ENCODE data around the gene CDS2.
A peak's percentile ranks its signal among the peaks of the same experiment; 100 is the strongest.

The CDS2 gene

GRCh38 chr20:5146871-5147592 is 20.2 kb downstream of the CDS2 start:
- intact Hi-C loops (cut with DNase I): no loop called here
- DNase-seq: no peak

DNA sequence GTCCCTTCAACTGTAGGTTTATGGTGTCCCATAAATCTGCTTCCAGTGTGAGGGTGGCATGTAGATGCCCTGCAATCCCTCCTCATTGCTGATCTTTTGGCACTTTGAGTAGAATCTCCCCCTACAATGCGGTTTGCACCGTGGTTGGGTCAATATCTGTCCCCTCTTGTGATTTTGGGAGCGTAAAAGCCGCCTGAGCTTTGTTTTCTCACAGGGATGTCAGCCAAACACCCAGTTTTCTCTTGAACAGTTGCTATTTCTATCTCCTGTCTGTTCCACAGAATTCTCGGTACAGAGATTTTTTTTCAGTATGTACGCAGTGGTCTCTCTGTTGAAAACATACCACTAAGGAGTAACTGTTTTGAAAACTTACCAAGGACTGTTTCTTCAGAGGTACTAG is 21.8 kb downstream of the CDS2 start:
- intact Hi-C loops (cut with DNase I): no loop called here
- DNase-seq: no peak

GRCh38 chr20:5149892-5150225 is 23.1 kb downstream of the CDS2 start:
- DNase-seq: no peak
- intact Hi-C loops (cut with DNase I): no loop called here

DNA sequence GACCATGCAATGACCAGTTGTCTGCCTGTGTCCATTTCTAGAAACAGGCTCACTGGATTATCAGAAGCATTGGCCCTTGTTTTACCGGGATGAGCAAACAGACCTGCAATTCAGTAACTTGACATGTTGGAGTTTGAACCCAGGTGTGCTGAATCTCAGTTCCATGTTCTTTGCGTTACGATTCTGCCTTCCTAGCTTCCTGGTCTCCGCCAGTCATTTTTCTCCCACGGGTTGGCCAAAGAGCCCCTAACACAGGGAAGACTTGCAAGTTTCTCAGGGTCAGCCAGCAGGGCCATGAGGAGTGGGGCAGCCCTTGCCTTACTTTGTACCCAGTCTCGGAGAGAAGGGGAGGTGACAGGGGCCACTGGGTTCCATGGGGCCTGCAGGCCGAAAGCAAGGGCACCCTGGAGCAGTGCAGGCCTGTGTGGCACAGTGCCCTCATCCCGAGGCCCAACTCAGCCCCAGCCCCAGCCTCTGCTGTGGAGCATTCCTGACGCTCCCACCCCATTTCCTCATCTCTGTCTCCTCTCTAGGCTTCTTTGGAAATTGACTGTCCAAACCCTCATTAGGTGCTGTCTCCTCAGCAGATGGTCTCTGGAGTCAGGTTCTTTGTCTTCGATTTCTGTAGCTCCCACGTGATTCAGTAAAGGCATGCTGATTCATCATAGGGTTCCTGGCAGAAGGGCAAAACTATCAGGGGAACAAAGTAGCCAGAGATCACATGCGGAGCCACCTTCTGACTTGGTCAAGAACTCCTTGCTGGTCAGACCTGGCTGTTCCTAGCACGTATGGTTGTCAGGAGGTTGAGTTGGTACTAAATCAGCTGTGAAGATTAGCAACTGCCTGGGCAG is 23.6 kb downstream of the CDS2 start:
- intact Hi-C loops (cut with DNase I): no loop called here
- DNase-seq: peak in 1 of 42 donors; percentile 55

DNA sequence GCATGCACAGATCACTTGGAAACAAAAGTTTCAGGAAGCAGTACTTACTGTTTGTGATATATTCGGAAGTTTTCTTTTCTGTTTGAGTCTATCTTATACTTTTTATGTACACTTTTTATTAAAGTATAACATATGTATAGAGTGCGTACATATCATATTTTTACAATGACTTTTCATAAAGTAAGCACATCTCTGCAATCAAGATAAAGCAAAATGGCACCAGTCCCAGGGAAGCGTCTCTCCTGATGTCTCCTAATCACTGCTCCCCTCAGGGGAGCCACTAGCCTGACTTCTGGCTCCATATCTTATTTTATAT is 26.3 kb downstream of the CDS2 start:
- intact Hi-C loops (cut with DNase I): no loop called here
- DNase-seq: no peak

DNA sequence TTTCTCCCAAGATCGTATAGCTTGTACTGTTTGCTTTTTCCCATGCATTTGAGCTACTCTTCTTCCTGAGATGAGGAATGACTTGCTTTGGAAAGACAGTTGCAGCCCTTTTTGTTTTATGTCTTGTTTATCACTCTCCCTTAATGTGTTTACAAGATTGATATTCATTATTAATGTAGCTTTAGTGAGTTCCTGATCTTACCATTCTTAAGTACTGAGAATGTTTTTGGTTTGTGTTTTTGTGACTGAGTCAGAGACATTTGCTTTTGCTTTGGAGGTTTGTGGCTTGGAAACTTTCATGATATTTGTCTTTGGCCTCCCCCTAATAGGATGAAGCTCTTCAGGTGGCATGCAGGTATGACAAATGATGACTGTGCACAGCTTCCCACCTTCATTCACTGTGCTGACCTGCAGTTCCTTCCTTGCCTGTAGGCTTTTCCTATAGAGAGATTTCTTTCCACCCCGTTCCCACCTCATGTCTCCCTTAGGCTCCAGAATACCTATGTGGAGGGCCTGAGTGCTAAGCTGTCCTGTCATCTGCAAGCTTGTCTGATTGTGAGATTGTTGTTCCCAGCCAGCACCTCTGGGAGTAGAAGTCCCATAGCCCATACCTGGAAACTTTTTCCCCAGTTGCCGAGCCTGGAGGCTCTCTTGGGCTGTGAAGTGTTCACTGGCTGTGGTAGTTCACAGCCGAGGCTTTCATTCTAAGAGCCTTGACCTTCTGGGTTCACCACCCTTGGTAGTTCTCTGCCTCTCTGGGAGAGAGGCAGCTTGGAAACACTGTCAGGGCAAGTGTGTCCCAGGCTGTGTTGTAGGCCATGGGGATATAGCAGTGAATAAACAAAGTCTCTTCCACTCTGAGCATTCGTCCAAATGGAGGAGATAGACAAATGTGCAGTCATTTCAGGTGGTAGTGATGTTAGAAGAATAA is 27.1 kb downstream of the CDS2 start:
- intact Hi-C loops (cut with DNase I): no loop called here
- DNase-seq: no peak

GRCh38 chr20:5154543-5154925 is 27.7 kb downstream of the CDS2 start:
- intact Hi-C loops (cut with DNase I): no loop called here
- no peak for DNase-seq

- no peak for DNase-seq
- intact Hi-C loops (cut with DNase I): no loop called here
Observed at GRCh38 chr20:5155404-5155803, 28.6 kb downstream of the CDS2 start.

DNA sequence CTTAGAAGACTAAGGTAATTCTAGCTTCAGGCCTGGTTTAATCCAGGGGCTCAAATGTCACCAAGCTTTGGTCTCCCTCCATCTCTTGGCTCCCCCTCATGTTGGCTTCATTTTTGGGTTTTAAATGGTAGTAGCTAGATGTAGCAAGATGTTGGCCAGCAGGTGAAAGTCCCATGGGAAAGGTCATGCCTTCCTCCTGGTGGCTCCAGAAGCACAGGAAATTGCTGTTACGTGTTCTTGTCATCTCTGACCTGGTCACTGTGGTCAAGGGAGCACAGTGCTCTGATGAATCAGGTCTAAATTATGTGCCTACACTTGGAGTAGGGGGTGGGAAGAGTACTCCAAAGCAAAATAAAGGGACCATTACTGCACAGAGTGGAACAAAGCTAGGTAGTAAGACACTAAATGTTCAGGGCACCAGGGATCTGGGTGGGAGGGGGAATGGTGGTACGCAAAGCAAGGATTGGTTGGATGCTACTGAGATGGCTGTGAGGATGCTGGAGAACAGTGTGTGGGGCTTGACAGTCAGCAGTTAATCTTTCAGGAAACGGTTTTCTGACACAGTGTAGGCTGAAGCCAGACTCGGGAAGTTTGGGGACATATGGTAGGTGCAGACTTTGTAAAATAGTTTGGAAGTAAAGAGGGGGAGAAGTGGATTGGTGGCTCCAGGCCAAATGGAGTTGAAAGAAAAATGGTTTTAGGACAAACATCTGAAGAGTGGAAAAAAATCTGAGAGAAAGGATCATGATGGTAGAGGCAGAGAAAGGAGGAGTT is 30.1 kb downstream of the CDS2 start:
- intact Hi-C loops (cut with DNase I): no loop called here
- no peak for DNase-seq

GRCh38 chr20:5159928-5160327 is 33.1 kb downstream of the CDS2 start:
- intact Hi-C loops (cut with DNase I): no loop called here
- no peak for DNase-seq

DNA sequence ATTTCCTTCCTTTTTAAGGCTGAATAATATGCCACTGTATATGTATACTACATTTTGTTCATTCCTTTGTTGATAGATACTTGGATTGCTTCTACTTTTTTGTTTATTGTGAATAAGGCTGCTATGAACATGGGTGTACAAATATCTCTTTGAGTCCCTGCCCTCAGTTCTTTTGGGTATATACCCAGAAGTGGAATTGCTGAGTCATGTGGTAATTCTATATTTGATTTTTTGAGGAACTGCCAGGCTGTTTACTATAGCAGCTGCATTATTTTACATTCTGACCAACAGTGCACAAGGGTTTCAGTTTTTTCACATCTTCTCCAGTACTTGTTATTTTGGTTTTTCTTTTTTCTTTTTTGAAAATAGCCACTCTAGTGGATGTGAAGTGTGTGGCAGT is 34.1 kb downstream of the CDS2 start:
- intact Hi-C loops (cut with DNase I): no loop called here
- no peak for DNase-seq

- no peak for DNase-seq
- intact Hi-C loops (cut with DNase I): no loop called here
Observed at GRCh38 chr20:5161536-5162164, 34.8 kb downstream of the CDS2 start.

DNA sequence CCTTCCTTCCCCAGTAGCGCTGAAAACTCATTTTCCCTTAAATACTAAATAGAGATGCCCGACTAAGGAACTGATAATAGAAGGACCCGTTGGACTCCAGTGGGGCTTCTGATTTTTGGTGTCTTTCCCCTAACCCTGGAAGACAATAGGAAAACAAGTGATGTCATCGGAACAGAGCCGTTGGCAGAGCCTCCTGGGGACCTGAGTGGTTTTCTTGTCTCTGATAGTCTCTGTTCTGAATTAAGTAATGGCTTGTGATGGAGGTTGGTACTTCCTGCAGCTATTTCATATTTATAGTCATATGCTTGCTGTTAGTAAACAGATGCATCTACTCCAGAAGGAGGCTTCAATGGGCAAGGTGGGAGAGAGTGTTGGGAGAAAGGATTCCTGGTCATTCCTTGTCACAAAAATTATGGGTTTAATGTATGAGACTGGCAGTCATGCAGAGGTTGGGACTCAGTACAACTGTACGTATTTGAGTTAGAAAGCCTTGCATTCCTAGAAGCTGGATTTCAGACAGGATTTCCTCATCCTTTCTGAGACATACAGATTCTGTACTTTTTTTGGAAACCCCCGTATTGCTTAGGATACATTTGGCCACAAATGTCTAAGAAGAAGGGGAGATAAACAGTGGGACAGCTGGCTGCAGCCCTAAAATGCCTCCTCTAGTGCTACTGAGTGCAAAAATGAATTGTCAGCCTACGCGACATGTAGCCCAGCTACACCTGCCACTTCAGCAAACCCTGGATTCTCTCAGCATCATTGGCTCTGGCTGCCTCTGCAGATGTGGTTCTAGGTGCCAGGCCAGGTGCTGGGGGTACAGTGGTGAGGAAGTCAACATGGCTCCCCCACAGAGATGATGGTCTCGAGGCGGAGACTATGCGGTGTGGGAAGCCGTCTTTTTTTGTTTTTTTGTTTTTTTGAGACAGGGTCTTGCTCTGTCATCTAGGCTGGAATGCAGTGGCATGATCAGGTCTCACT is 38.1 kb downstream of the CDS2 start:
- intact Hi-C loops (cut with DNase I): no loop called here
- DNase-seq: no peak

GRCh38 chr20:5168651-5169396 is 42.0 kb downstream of the CDS2 start:
- peak in 3 of 42 donors; percentile 18 to 54 (median 50) for DNase-seq
- intact Hi-C loops (cut with DNase I): no loop called here

GRCh38 chr20:5170341-5170740 is 43.5 kb downstream of the CDS2 start:
- intact Hi-C loops (cut with DNase I): no loop called here
- DNase-seq: no peak

GRCh38 chr20:5171064-5171789 is 44.4 kb downstream of the CDS2 start:
- intact Hi-C loops (cut with DNase I): no loop called here
- peak in 25 of 42 donors; percentile 18 to 67 (median 39) for DNase-seq
